HT-29 (cell line): ENCODE measurements around the gene C5AR1. TPM values are rescaled to one million over a fixed set of nuclear protein-coding genes. Genes with fewer than 3 reads are reported as not detected.
"Not testable (repeated sequence)": the region's sequence is repeated elsewhere in the genome, so short reads cannot be mapped to it uniquely, and the experiment has no call there.

Source experiments
- DNase-seq: peaks from one replicate; pipeline ENCODE4 v3.0.0-alpha.2; 2015; ENCODE audit warnings: low spot score
- total RNA-seq: library from RNA; depleted of rRNA; stranded (reverse); fragments of >200 nt; shearing (Covaris generic); gene quantifications from 2 replicates; pipeline ENCODE4 v1.2.3, GENCODE V29; 2014

The C5AR1 gene
- total RNA-seq, 1 experiment from 2014 or later = 0.28 TPM

DNA sequence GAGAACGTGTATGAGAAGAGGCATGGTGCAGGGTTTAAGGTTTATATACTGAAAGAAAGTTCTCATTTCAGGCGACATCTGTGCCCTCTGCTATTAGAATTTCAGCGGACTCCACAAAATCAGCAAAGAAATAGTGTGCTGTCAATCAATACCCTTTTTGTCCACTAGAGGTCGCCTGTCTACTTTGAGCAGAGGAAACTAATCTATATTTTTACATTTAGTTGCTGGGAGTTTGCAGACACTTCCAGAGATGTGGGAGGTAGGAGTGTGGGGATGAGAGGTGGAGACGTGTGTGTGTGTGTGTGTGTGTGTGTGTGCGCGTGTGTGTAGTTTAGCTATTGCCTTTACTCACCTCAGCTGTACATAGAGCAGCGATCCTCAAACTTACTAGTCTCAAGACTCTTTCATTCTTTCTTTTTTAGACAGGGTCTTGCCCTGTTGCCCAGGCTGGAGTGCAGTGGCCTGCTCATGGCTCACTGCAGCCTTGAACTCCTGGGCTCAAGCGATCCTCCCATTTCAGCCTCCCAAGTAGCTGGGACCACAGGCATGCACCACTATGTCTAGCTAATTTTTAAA is 25.2 kb upstream of the C5AR1 start:
- DNase-seq = peak; percentile 87

DNA sequence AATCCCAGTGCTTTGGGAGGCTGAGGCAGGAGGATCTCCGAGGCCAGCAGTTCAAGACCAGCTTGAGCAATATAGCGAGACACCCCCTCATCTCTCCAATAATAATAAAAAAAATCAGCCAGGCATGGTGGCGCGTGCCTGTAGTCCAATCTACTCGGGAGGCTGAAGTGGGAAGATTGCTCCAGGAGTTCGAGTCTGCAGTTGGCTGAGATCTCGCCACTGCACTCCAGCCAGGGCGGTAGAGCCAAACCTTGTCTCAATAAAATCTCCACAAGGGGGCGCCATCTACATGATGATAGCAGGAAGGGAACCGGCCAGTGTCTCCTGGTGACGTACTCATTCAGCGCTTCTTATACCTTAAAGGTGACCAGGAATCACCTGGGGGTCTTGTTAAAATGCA is 13.6 kb upstream of the C5AR1 start:
- DNase-seq = peak; percentile 98

DNA sequence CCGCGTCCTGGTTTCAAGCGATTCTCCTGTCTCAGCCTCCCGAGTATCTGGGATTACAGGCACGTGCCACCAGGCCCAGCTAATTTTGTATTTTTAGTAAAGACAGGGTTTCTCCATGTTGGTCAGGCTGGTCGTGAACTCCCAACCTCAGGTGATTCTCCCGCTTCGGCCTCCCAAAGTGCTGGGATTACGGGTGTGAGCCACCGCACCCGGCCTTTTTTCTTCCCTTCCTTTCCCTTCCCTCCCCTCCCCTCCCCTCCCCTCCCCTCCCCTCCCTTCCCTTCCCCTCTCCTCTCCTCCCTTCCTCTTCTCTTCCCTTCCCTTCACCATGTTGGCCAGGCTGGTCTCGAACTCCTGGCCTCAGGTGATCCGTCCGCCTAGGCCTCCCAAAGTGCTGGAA is 8.8 kb upstream of the C5AR1 start:
- not testable (repeated sequence) for DNase-seq

DNA sequence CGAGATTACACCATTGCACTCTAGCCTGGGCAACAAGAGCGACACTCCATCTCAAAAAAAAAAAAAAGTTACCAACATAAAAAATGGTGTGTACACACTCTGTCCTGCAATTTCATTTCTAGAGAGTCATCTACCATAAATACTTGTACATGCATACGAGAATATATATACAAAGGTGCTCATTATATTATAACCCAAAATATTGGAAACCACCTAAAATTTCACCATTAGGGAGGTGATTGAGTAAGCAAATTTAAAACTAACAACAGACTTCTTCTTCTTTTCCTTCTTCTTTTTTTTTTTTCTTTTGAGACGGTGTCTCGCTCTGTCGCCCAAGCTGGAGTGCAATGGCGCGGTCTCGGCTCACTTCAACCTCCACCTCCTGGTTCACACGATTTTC is 7.4 kb upstream of the C5AR1 start:
- no peak for DNase-seq

DNA sequence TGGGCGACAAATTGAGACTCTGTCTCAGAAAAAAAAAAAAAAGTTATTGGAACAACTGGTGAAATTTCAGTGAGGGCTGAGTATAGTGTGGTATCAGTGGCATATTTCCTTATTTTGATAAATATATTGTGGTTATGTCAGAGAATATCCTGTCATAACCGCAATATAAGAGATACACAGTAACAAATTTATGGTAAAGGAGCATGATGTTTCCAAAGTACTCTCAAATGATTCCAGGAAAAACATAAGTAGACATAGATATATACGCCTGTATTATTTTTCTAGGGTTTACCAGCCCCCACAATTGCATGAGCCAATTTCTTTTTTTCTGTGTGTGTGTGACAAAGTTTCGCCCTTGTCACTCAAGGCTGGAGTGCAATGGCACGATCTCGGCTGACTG is 5.7 kb upstream of the C5AR1 start:
- DNase-seq = no peak

DNA sequence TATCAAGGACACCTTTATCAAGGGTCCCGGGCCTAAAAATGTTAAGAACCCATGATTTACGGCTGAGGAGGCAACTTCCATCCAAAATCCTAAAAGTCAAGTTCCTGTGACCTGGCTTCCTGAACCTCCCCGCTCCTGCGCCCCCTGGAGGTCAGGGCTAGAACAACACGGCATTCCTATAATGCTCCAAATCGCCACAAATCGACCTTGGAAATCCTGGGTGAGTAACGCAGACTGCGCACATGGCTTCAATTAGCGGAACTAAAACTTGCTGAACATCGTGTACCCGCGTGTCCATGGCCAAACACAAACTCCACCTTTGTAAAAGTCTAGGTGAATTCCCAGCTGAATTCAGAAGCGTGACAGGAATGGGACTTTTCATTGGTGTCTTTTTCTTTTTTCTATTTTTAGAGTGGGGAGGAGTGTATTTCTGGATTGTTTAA is 4.3 kb upstream of the C5AR1 start:
- peak; percentile 94 for DNase-seq

DNA sequence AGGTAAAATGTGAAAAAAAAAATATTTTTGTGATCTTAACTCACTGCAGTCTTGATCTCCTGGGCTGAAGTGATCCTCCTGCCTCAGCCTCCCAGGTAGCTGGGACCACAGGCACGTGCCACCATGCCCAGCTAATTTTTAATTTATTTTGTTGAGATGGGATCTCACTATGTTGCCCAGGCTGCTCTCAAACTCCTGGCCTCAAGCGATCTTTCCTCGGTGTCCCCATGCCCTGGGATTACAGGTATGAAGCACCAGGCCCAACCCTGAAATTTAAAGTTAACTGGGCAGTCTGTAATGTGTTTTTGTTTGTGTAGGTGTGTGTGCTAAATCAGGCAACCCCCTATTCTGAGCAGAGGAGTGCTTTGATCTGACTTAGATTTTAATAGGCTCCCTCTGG is 3.4 kb upstream of the C5AR1 start:
- no peak for DNase-seq

DNA sequence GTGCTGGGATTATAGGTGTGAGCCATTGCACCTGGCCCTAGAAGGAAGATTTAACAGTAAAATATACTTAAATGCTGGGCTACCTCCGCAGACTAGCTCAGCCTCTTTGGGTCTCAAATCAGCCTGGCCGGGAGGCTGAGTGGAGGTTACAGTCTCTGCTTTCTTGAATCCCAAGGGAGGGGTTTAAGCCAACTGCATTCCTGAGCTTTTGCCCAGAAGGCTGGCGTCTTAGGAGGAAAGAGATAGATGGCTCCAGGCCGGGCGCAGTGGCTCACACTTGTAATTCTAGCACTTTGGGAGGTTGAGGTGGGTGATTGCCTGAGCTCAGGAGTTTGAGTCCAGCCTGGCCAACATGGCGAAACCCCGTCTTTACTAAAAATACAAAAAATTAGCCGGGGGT is 623 bp upstream of the C5AR1 start:
- no peak for DNase-seq

DNA sequence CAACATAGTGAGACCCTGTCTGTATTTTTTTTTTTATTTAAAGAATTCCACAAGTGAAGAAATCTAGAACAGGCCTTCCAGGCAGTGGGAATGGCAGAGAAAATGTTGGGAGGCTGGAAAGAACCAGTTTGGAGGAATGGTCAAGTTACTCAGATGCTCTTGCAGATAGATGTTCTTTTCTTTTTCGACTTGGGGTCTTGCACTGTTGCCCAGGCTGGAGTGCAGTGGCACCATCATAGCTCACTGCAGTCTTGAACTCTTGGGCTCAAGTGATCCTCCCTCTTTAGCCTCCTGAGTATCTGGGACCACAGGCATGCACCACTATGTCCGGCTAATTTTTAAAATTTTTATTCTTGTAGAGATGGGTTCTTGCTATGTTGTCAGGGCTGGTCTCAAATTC is 662 bp downstream of the C5AR1 start:
- DNase-seq = no peak

DNA sequence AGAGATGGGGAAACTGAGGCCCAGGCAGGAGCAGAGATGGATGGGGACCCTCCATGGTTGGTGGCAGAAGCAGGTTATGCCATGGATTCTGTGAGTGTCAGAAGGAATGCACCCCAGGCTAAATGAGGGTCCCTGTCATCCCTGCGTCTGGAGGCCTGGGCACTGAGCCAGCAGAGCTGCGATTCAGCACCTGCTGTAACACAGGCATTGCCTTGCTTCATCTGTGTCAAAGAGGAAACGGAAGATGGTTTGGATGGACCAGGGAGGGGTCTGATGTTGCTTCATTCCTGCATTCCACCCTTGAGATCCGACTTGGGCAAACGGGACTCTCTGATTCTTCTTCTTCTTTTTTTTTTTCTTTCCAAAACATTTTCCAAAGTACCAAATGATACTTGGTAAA is 1.2 kb downstream of the C5AR1 start:
- no peak for DNase-seq

DNA sequence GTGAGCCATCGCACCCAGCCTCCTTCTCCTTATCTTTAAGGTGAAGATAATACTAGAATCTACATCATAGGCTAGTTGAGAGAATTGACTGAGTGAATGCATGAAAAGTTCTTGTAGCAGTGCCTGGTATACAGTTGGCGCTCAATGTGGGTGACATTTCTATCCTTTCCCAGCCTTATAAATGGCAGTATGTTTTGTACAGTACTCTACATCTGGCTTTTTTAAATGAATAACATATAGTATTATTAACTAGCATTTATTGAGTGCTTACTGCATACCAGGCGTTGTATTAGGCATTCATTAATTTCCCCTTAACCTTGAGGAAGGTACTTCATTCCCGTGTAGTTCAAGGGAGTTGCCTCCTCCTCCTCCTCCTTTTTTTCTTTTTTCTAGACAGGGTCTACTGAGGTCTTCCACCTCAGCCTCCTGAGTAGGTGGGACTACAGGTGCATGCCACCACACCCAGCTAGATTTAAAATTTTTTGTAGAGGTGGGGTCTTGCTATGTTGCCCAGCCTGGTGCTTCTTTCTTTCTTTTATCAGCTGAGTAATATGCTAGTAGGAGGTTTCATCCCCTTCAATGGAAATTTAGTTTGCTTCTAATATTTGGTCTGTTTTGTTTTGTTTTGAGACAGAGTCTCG is 2.8 kb downstream of the C5AR1 start:
- DNase-seq = no peak

DNA sequence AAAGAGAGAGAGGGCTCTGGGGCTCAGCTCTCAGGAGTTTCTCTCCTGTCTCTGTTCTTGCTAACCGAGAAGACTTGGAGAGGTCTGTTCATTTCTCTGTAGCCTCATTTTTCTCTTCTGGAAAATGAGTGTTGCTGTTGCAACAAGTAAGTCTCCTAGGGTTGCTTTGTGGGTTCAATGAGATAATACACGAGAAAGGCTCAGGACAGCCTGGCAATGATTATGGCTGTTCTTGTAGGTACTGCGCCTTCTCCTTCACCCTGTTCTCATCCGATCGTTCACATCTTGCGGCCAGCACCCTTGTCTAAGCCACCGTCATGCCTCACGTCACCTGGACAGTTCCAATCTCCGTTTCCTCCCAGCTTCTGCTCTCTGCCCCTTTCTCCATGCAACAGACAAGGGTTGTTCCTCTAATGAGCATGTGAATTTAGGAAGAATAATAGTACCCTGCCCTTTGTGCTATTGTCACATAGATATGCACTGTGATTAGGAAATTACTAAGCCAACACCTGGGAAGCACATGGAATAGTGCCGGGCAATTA is 4.2 kb downstream of the C5AR1 start:
- DNase-seq = no peak

DNA sequence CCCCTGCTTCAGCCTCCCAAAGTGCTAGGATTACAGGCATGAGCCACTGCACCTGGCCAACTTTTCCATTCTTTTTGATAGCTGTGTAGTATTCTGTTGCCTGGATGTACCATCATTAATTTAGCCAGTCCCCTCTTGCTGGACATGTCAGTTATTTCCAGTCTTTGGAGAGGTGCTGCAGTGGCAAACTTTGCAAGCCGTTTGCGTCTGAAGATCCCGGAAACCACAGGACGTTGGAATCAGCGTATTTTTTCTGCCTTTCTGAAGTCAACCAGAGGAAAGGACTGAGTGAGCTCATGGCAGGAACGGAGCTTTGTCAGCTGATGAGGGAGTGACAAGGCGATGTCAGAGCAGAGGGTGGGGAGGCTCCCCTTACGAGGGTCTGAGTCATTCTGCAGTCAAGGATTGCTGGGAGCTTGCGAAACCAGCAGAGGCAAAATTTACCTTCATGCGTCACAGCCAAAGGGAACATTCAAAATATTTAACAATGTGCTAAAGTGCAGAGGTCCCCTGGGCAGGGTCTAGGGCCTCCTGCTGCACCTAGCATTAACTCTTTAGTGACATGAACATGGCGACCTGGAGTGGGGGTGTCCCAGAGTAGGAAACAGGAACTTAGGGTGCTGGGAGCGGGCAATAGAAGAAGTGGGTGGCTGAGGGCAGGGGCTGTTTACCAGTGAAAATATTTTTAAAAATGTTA is 5.6 kb downstream of the C5AR1 start:
- peak; percentile 63 for DNase-seq

DNA sequence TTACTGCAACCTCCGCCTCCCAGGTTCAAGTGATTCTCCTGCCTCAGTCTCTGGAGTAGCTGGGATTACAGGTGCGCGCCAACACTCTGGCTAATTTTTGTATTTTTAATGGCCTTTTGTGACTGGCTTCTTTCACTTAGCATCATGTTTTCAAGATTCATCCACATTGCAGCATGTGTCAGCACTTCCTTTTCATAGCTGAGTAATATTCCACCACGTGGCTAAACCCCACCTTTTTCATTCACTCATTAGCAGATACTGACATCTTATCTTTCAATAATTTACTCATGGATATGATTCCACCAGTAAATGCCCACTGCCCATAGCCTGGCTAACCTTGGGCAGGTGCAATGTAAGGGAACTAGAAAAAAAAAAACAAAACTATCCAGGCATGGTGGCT is 6.9 kb downstream of the C5AR1 start:
- no peak for DNase-seq

DNA sequence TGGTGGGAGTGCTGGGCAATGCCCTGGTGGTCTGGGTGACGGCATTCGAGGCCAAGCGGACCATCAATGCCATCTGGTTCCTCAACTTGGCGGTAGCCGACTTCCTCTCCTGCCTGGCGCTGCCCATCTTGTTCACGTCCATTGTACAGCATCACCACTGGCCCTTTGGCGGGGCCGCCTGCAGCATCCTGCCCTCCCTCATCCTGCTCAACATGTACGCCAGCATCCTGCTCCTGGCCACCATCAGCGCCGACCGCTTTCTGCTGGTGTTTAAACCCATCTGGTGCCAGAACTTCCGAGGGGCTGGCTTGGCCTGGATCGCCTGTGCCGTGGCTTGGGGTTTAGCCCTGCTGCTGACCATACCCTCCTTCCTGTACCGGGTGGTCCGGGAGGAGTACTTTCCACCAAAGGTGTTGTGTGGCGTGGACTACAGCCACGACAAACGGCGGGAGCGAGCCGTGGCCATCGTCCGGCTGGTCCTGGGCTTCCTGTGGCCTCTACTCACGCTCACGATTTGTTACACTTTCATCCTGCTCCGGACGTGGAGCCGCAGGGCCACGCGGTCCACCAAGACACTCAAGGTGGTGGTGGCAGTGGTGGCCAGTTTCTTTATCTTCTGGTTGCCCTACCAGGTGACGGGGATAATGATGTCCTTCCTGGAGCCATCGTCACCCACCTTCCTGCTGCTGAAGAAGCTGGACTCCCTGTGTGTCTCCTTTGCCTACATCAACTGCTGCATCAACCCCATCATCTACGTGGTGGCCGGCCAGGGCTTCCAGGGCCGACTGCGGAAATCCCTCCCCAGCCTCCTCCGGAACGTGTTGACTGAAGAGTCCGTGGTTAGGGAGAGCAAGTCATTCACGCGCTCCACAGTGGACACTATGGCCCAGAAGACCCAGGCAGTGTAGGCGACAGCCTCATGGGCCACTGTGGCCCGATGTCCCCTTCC is 10.5 kb downstream of the C5AR1 start:
- DNase-seq = no peak

DNA sequence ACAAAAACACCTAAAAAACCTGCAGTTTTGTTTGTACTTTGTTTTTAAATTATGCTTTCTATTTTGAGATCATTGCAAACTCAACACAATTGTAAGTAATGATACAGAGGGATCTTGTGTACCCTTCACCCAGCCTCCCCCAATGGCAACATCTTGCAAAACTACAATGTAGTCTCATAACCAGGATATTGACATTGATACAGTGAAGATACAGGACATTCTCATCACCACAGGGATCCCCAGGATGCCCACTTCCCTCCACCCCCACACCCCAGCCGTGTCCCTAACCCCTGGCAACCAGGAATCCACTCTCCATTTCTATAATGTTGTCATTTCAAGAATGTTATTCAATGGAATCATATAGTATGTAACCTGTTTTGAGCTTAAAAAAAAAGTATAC is 12.0 kb downstream of the C5AR1 start:
- DNase-seq = no peak

DNA sequence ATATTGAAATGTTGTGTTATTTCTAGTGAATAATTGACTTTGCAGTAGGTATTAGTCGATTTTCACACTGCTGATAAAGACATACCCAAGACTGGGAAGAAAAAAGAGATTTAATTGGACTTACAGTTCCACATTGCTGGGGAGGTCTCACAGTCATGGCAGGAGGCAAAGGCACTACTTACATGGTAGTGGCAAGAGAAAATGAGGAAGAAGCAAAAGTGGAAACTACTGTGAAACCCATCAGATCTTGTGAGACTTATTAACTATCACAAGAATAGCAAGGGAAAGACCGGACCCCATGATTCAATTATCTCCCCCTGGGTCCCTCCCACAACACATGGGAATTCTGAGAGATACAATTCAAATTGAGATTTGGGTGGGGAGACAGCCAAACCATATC is 12.4 kb downstream of the C5AR1 start:
- DNase-seq = no peak

DNA sequence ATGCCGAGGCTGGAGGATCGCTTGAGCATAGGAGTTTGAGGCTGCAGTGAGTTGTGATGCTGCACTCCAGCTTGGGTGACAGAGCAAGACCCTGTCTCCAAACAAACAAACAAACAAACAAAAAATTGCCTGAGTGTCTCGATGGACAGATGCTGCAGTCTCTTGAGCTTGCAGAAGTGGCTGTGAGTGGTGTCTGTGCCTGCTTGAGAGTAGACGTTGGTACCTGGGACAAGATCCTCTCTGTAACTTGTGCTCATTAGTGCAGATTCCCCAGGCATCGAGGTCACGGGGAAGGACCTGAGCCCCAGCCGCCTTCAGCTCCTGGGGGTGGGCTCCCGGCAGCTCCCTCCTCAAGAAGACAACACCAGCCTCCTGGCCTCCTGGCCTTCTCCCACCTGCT is 13.7 kb downstream of the C5AR1 start:
- DNase-seq = no peak

DNA sequence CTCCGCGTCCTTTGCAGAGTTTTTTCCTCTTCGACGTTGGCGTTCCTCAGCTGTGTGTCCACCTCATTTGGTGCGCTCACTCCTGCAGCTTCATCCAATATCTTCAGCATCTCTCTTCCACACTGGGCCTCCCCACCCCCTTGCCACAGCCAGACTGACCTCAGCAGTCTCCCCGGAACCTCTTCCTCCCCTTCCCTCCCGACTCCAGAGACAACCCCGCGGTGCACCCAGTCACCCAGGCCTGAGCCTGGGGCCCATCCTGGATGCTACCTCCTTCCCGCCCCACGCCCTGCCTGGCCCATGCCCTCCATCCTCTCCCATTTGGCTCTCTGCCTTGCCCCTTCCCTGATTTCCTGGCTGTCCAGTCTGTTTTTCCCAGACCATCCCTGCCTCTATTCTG is 14.2 kb downstream of the C5AR1 start:
- DNase-seq = no peak

DNA sequence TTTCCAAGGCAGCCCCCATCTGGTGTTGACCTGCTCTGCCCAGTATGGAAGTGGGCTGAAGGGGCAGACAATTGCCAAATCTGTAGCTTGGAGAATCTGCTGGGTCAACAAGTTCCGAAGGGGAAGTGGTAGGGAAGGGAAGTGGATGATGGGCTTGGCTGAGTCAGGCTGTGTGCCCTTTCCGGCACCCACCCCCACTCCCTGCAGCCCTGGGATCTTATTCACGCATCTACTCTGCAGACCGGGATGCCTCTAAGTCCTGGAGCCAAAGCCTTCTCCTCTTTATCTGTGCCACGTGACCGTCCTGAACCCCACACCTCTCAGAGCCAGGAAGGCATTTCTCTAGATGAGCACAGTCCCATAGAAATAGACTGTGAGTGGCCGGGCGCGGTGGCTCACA is 14.8 kb downstream of the C5AR1 start:
- no peak for DNase-seq

DNA sequence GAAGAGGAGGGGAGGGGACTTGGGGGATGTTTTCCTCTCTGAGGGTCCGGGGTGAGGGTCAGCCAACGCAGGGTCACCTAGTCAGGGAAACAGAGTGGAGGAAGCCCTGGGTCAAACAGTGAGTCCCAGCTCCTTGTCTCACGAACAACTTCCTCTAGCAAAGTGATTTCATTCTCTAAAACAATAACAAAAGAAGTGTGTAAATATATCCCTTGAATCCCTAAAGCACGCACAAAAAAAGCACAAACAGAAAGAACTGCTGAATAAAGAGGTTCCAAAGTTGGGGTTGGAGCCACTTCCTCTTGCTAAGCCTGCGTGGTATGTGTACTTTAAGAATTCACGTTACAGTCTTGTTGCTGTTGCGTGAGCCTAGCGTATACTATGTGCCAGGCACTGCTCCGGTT is 20.8 kb downstream of the C5AR1 start:
- no peak for DNase-seq

DNA sequence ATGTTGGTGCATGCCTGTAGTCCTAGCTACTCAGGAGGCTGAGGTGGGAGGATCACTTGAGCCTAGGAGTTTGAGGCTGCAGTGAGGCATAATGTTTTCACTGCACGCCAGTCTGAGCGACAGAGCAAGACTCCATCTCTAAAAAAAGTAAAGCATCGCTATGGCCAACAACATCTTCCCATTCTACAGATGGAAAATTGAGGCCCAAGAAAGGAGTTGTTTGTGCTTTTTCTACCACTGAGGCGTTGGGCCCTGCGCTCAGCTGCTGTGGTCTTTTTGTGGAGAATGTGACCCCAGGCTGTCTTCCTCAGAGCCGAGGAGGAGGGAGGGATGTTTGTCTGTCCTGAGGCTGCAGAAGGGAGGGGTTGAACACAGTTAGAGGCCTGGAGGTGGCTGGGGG is 21.8 kb downstream of the C5AR1 start:
- no peak for DNase-seq
